GM10248 (cell line): ENCODE results near the gene MKKS.

Experiments
- CTCF ChIA-PET: fragments of 300-600 bp; sonication (Branson Sonifier 250); formaldehyde crosslinking; extraction: SDS; loops from one replicate; lab custom pipeline; 2021; ENCODE audit warnings: antibody characterized with exemption; lab: Yijun Ruan, JAX
- POLR2A ChIA-PET: fragments of 350-650 bp; sonication (Branson Sonifier 250); formaldehyde crosslinking; extraction: SDS; loops from one replicate; lab custom pipeline; 2020; ENCODE audit warnings: antibody characterized with exemption; lab: Yijun Ruan, JAX
- DNase-seq: peaks from one replicate; pipeline ENCODE4 v3.0.0; 2012; ENCODE audit errors: extremely low spot score
- TF ChIP-seq, protein P1 (sequence below): IDR thresholded peaks from 2 replicates; pipeline ENCODE4 v1.5.1; 2012; ENCODE audit warnings: mild to moderate bottlenecking, low read depth; ENCODE audit errors: extremely low read depth, missing control alignments, control extremely low read depth

Gene MKKS

DNA sequence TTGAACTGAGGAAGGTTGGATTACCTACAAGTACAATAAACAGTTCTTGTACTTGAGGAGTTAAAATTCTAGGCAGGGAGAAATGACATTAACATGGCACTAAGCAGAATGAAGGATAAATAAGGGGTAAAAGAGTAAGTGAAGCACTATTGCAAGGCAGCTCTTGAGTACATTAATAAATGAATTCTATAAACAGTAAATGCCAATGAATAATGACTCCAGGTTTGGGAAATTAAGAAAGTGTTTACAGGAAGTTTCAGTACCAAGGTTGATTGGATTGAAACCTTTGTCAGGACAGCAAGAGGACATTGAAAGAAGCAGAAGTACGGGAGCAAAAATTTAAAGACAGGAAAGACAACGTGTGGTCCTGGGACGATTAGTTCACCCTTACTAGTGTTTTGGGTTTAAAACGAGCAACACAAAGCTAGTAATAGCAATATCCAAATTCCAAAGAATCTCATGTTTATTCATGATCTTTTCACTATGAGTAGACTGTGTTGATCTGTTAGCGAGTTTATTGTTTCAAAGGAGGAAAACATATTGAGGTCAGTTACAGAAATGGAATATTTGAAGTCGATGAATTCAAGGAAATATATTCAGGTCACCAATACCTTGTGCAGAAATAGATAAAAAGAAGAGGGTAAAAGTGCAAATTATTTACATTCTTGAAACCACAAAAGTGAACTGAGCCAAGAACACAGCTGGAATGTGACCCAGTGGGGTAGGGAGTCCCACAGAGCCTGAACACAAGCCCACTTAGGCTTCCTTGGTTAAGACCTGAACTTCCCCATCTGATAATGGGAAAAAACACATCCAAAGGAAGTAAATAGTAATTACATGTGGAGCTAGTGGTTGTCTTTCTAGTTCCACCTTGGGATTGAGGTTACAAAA, 80.8 kb downstream of the MKKS start:
- ChIA-PET POLR2A (no interaction called here), CTCF (interaction anchor here (1.5 kb wide), 1 partner anchor 29 kb away, joined by 4 read pairs; no protein-coding TSS in a partner anchor)
- no peak for DNase-seq
- TF ChIP-seq, protein P1, sequence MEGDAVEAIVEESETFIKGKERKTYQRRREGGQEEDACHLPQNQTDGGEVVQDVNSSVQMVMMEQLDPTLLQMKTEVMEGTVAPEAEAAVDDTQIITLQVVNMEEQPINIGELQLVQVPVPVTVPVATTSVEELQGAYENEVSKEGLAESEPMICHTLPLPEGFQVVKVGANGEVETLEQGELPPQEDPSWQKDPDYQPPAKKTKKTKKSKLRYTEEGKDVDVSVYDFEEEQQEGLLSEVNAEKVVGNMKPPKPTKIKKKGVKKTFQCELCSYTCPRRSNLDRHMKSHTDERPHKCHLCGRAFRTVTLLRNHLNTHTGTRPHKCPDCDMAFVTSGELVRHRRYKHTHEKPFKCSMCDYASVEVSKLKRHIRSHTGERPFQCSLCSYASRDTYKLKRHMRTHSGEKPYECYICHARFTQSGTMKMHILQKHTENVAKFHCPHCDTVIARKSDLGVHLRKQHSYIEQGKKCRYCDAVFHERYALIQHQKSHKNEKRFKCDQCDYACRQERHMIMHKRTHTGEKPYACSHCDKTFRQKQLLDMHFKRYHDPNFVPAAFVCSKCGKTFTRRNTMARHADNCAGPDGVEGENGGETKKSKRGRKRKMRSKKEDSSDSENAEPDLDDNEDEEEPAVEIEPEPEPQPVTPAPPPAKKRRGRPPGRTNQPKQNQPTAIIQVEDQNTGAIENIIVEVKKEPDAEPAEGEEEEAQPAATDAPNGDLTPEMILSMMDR, result no peak
